GM21367 (cell line): Measurements from ENCODE around the gene COPS9.

Experiments
- ATAC-seq: cut with Tn5 transposase; IDR thresholded peaks from one replicate; pipeline ENCODE4 v1.9.1; 2021; ENCODE audit not compliant: unreplicated experiment

The COPS9 gene

DNA sequence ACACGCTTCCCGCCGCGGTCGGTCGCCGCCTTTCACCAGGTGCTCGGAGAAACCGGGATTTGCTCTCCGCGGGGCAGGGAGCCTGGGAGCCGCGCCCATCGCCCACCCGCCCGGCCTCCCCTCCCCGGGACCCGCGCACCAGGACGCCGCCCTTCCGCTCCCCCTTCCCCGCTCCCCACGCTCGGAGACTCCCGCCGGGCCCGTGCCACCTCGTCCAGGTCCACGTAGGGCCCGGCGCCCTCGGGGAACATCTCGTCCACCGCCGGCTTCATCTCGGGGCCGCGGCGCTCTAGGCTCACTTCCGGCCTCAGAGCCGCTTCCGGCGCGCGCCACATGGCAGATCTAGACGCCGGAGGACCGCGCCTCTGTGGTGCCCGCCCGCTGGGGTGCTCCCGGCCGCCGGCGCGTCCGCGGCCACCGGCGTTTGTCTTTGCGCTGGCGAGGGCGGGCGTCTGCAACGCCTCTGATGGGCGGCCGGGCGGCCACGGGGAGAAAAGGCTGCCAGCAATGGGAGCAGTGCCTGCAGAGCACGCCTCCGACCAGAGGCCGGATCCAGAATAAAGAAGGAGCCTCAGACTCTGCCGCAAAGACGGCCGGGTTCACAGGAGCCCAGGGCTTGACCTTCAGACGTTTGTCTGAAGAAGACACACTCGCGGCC lies at the start of gene COPS9:
Gene COPS9, minus strand, starts transcription at position 293 of the 658 bp plus-strand sequence. Its CDS starts 21 bp downstream, at position 272.
- peak; percentile 89 for ATAC-seq

DNA sequence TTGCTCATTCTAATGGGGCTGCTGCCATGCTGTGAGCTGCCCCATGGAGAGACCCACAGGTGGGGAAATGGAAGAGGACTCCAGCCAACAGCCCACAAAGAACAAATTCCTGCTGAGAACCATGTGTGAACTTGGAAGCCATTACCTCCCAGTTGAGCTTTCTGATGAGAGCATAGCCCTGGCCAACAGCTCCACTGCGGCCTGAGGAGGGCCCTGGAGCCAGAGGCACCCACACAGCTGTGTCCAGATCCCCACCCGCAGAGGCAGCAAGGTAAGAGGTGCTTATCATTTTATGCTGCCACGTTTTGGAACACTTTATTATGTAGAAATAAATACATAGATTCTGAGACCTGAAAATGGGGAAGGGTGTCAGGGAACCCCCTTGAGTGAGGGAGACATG lies 48.6 kb upstream of the COPS9 start:
- ATAC-seq, result no peak

DNA sequence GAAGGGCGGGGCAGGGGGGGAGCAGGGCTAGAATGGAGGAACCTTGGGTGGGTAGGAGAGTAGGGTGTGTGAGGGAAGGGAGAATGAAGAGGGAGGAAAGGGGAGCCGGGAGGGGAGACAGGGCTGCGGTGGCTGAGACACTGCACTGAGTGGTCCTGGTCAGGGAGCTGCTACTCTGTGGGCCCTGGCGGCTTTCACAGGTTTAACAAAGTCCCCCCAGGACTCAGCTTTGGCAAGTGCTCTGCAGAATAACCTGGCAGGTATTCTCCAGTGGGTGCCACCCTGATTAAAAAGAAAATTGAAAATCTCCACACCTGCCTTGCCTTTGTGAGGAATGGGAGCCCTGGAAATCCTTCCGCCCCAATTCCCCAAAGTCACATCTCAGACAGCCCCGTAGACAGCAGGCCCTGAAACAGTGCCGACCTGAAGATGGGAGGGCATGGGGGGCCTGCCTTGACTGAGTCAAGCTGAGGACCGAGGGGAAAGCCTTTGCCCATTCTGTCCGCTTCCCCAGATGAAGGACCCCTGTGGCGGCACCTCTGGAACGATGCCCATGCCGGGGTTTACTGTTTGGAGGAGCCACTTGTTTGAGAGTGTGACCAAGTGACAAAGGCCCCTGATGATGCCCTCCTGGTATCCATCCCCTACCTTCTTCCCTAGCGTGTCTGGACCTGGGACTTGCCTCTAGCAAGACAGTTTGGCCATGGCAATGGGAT lies 47.9 kb upstream of the COPS9 start:
- ATAC-seq, result no peak

DNA sequence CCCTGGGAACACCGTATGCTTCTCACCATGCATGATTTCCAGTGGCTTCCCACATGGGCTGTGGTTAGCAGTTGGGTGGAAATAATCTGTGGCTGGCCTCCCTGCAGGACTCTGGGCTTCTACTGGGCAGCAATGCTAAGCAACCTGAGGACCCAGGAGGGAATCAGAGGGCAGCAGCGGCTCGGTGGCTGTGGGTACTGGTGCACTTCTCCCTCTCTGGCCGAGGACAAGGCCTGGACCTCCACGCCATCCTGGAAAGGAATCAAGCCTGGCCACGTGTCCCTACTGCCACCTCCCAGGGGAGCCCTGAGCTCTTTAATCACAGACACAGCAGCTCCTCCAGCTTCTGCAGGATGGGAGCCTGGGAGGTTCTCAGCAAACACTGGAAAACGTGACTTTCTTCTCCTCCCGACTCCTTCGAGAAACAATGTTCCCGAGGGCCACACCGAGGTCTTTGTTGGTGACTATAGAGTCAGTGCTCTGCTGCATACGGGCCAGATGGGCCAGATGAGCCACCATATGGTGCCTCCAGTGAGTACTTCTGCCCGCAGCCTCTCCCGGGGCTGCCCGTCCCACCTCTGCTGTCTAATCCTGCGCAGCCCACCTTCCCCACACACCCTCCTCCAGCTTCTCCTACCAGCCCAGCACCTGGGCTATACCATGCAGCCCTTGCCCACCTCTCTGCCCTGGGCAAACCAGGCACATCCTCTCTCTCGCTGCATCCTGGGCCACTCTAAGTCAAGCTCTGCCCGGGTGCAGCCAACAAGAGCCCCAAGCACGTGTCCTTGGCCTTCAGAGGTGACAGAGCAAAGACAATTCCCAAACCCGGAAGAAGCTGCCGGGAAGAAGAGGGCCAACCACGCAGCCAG lies 47.1 kb upstream of the COPS9 start:
- ATAC-seq, result no peak

DNA sequence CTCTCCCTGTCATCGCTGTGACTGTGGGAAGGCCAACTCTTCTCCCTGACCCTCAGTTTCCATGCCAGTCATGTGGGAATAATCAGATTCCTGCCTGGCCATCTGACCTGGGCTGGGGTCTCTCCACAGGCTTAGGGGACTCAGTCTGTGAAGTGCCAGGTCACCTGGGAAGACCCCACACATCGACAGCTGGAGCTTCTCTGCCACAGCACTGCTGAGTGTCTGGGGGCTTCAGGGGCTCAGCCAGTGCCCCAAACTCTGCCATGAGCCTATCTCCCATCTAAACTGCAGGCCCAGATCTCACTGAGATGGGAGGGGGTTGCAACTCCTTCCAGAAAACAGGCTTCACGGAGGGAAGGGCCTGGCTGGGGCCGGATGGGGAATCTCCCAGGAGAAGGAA lies 46.4 kb upstream of the COPS9 start:
- no peak for ATAC-seq

DNA sequence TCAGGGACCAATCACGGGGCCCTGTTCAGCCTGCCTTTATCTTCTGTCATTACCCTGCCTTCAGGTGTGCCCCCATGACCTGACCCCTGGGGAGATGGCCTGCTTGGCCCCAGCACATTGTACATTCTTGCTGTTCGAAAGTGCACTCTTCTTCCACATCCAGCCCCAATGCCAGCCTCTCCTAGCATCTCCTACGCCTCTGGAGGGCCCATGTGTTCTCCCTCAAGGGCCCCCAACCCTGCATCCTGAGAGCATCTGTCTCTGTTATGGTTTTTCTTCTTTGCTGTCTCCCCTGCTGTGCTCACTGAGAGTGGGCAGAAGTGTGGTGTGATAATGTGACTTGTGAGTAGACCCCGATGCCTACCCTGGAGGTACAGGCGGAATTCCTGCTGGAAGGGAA lies 45.9 kb upstream of the COPS9 start:
- ATAC-seq, result no peak

DNA sequence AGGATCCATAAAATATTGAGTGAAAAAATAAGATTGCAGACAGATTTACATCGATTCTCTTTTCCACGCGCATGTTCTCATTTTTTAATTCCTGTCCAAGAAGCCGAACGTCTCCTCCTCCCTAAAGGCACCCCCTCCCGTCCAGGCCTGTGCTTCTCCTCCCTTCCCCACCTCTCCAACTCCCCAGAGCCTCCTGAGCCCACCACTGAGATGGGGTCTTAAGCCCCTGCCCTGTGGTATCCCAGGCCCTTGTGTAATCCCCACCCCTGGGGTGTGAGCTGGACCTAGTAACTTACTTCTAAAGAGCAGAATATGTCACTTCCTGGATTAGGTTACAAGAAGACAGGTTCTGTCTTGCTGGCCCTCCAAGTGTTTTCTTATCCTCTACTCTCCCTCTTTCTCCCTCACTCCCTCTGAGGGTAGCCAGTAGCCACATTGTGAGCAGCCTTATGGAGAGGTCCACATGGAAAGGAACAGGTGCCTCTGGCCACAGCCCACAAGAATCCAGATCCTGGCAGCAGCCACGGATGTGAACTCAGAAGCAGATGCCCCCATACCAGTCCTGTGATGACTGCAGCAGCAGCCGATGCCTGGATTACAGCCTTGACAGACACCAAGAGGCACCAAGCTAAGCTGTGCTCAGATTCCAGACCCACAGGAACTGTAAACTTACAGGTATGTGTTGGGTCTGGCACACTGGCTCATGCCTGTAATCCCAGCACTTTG lies 44.0 kb upstream of the COPS9 start:
- no peak for ATAC-seq

DNA sequence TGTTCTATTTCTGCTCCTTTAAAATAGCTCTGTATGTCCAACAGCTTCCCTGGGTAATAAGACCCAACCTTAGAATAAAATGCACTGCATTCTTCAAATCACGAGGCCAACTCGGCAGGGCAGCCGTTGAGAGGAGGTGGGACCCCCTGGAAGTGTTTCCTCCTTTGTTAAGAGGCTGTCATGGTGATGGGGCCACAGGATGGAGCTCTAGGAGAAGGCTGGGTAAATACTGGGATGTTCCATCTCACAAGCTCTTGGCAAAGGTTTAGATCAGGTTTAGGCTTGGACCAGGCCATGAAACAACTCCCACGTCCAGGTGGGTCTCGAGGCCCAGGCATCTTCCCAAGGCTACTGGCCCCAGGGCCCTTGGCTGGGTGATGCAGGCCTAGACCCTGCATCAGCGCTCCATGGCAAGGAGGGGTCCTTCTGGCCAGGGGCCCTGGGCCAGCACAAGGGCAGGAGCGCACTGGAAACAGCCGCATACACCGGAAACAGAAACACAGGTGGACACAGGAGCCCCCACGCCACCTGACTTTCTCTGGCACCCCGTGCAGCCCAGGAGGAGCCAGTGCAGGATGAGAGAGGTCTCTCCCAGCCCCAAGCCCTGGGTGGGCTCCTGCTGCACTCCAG lies 43.2 kb upstream of the COPS9 start:
- ATAC-seq, result no peak

DNA sequence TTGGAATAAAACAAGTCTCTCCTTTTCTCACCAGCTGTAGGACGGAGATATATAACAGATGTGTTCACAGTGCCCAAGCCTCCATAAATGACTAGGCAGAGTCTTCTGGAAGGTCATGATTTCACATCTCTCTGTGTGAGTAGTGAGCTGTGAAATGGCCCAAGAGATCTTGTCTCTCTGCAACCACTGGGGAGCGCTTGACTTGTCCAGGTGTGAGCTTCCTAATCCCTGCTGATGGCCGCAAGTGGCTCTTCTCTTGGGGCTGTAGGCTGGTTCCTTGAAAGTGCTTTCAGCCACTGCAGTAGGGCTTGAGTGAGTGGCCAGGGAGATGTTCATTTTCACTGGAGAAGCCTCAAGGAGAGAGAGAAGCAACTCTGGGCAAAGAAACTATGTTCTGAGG lies 42.5 kb upstream of the COPS9 start:
- no peak for ATAC-seq

DNA sequence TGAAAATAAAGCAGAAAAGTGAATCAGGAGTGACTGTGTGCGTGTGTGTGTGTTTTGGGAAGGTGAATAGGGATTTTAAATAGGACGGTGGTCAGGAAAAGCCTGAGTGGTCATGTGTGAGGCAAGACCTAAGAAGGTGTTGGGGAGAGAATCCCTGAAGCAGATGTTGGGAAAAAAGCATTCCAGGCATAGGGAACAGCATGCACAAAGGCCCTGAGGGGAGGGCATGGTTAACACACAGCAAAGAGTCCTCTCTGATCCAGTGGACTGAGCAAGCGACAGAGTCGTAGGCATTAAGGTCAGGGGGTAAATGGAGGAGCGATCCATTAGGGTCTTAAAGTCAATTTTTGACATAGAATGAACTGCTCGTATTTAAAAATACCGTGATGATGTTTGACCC lies 38.4 kb upstream of the COPS9 start:
- no peak for ATAC-seq

DNA sequence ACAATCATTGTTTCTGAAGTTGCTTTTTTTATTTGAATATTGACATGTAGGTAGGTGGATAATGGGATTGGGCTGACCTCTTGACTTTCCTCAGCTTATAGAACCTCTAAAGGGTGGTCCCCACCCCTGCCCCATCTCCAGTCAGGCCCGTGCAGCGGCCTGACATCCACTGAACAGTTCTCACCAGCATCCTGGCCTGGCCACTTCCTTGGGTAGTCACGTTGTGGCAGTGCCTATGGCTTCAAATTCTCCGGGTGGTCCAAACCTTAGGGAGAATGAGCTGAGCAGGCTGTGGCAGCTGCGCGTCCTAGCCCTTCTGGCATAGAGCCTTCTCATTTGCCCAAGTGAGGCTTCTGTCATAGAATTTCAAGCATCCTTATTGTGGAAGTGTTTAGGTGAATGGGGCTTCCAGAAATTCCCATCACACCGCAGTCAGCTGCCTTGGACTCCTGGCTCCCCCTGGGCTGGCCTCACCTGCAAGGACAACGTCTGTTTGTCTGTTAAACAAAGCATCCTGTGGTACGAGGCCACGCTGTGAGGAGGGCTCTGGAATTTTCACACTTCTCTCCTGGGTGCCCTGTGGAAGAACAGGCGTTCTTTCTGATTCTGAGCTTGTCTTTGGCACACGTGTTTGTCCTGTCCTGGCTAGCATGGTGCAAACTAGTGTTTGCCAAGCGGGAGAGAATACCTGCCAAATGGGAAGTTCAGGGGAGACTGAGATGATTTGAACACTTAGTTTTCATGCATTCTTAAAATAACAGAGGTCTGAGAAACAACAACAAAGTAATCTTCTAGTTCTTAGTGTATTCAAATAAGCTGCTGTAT lies 36.2 kb upstream of the COPS9 start:
- ATAC-seq, result no peak

DNA sequence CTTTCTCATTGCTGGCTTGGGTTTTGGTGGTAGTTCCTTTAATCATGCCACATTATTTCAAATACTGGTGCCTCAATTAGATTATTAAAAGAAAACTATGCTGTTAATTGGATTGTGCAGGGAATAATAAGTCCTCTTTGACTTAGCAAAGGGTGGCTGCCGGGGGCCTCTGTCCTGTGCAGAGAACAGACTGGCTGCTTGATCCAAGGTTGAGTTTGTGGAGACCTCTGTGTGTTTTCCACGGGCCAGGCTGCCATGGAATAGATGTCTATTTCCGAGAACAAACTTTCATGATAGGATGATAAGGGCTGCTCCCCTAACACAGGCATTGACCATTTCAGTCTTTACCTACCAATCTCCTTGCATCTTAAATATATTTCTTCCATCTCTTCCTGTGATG lies 34.8 kb upstream of the COPS9 start:
- ATAC-seq, result no peak

DNA sequence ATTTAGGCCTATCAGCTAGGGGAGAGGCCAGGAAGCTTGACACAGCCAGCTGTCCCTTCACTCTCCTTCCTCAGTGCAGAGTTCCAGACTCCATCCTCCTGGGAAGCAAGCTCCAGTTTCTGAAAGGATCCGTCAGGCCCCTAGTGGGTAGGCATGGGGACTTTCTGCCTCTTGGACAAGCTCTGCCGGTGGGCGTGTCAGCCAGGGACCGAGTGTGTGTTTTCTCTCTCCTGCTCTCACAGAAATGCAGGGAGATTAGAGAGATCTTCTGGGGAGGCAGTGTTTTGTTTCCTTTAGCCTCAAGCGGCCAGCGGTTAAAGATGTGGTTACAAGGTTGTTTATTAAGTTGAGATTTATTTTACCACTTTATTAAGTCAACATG lies 34.2 kb upstream of the COPS9 start:
- ATAC-seq, result no peak

DNA sequence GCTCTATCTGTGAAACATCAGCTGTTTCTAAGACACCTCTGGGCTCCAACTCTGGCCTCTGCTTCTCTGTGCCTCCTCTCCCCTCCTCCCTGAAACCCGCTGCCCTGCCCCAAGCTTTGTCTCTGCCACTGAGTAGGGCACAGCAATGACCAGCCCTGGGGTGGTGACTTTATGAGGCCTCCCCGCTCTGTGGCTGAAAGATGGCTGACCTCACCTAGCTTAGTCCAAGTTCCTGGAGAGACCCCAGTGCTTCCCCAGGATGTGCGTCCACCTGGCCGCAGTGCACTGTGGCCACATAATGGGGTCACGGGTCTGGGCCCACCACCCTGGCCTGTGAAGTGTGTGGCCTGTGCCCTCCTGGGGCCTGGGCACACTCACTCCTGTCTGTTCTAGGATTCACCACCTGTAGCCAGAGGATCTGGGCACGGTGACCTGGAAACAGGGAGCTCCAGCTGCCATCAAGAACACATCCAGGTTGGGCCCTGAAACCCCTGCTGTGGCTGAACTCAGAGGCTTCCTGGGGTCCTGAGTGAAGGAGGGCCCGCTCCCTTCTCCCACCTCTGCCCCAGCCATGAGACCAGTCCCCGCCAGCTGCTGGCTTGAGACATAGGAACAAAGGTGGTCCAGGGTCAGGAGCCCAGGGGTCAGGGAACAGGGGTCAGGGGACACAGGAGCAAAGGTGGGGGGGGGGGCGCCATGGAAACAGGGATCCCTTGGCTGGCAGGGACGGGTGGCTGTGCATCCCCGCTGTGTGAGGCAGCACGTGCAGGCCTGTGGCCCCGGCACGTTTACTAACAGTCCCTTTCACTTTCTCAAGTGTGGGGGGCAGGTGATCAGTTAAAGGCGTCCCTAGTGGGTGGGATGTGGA lies 33.6 kb upstream of the COPS9 start:
- no peak for ATAC-seq

DNA sequence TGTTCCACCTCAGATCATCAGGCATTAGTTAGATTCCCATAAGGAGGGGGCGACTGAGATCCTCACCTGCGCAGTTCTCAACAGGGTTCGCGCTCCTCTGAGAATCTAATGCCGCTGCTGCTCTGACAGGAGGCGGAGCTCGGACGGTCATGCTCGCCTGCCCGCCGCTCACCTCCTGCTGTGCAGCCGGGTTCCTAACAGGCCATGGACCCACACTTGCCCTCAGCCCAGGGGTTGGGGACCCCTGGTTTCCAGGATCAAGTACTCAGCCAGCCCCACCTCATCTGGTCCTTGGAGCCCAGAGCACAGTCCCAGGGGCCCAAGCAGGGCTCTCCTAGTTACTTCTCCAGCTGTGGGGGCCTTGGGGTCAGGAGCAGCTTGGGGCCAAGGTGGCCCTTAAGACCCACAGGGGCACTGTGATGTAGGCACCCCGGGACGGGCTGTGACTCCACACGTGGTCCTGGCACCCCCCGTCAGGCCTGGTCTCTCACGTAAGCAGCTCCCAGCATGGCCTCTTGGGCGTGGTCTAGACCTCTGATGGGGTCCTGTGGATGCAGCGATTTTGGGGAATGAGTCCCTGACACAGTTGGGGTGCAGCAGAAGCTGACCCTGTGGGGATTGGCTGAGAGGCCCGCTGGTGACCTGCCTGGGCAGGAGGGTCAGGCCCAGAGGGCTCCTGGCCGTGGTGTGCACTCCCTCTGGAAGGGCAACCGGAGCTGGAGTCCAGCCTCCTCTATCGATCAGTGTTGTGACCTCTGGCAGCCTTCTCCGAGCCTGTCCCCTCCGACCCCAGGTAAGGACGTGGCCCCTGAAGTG lies 32.6 kb upstream of the COPS9 start:
- ATAC-seq, result no peak

DNA sequence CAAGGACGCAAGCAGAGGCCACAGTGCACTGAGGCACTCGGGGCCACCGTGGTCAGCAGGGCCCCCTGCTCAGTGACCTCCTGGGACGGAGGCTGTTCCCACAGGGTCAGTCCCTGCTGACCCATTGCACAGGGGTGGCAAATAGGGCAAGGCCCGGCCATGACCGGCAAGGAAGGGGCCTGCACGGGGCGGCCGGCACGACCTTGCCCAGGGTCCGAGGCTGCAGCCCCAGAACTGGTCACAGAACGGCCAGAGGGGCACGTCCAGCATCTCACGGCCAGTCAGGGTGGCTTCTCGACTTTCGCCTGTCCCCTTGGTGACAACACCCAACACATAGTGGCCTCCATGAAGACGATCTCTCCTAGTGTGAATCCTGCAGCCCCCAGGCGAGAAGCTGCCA lies 31.9 kb upstream of the COPS9 start:
- ATAC-seq, result no peak

DNA sequence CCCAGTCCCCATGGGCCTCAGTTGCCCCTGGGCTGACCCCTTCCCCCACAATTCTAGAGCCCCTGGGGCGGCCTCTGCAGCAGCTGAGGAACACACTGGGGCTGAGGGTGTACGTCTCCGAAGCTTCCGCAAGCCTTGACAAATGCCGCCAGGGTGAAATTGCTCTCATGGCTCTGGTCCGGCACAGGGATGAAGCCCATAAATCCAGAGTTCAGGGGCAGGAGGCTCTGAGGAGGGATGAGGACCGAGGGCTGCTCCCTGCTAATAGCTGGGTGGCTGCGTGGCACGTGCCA lies 31.4 kb upstream of the COPS9 start:
- ATAC-seq, result no peak
